GM18867 (cell line): ENCODE measurements around the gene XKR8.

Experiments used
- ATAC-seq: cut with Tn5 transposase; IDR thresholded peaks from one replicate; pipeline ENCODE4 v1.9.1; 2021; ENCODE audit warnings: mild to moderate bottlenecking, moderate library complexity; ENCODE audit not compliant: unreplicated experiment

Gene XKR8

GRCh38 chr1:27954186-27954585 lies 5.6 kb upstream of the XKR8 start:
- ATAC-seq: no peak

GRCh38 chr1:27955076-27955475 lies 4.7 kb upstream of the XKR8 start:
- no peak for ATAC-seq

GRCh38 chr1:27956761-27957160 lies 3.0 kb upstream of the XKR8 start:
- ATAC-seq: no peak

- ATAC-seq: no peak
Observed at GRCh38 chr1:27957655-27958054, 2.1 kb upstream of the XKR8 start.

- no peak for ATAC-seq
Observed at GRCh38 chr1:27958513-27958912, 1.3 kb upstream of the XKR8 start.

- no peak for ATAC-seq
Observed at GRCh38 chr1:27960762-27961645, 1.2 kb downstream of the XKR8 start.

GRCh38 chr1:27961646-27962221 lies 2.0 kb downstream of the XKR8 start:
- ATAC-seq: no peak

GRCh38 chr1:27963393-27963792 lies 3.6 kb downstream of the XKR8 start:
- ATAC-seq: no peak

- ATAC-seq: no peak
Observed at GRCh38 chr1:27966402-27967105, 6.8 kb downstream of the XKR8 start.

- ATAC-seq: no peak
Observed at GRCh38 chr1:27967106-27967883, 7.5 kb downstream of the XKR8 start.

GRCh38 chr1:27967884-27968466 lies 8.2 kb downstream of the XKR8 start:
- no peak for ATAC-seq

- no peak for ATAC-seq
Observed at GRCh38 chr1:27968692-27969091, 8.9 kb downstream of the XKR8 start.

- no peak for ATAC-seq
Observed at GRCh38 chr1:27970401-27970800, 10.6 kb downstream of the XKR8 start.

GRCh38 chr1:27971674-27972073 lies 11.9 kb downstream of the XKR8 start:
- no peak for ATAC-seq

GRCh38 chr1:27972141-27972540 lies 12.4 kb downstream of the XKR8 start:
- no peak for ATAC-seq

GRCh38 chr1:27973771-27974416 lies 14.1 kb downstream of the XKR8 start:
- ATAC-seq: no peak

- ATAC-seq: no peak
Observed at GRCh38 chr1:27974417-27974781, 14.6 kb downstream of the XKR8 start.

- ATAC-seq: no peak
Observed at GRCh38 chr1:27979151-27979858, 19.5 kb downstream of the XKR8 start.

GRCh38 chr1:27979859-27980201 lies 20.1 kb downstream of the XKR8 start:
- no peak for ATAC-seq
